ENCODE results near the gene TRAF3. TPM values are rescaled to one million over a fixed set of nuclear protein-coding genes. Genes with fewer than 3 reads are reported as not detected.
"Not testable (repeated sequence)": the region's sequence is repeated elsewhere in the genome, so short reads cannot be mapped to it uniquely, and the experiment has no call there.

TRAF3 gene
- total RNA-seq, 1 donor from 2014 or later = 26.6 TPM

GRCh38 chr14:102805941-102806340 lies 28.7 kb downstream of the TRAF3 start:
- DNase-seq (ENCODE audit: low read depth, low spot score) = no peak

DNA sequence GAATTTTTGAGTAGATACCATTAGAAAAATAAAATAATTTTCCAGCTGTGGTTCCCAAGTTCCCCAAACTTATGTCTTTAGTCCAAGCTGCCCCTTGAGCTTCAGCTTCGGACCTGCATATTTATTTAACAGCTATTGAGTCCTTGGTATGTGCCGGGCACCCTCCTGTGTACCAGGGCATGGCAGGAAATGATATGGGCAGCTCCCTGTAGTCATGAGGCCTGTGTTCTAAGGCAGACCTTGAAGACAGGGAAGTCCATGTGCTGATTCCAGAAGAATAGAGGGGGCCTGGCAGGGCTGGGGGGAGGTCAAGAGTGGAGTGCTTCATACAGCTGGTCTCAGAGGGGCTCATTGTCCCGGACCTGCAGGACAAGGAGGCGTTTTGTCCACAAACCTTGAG lies 29.2 kb downstream of the TRAF3 start:
- no peak for DNase-seq (ENCODE audit: low read depth, low spot score)

DNA sequence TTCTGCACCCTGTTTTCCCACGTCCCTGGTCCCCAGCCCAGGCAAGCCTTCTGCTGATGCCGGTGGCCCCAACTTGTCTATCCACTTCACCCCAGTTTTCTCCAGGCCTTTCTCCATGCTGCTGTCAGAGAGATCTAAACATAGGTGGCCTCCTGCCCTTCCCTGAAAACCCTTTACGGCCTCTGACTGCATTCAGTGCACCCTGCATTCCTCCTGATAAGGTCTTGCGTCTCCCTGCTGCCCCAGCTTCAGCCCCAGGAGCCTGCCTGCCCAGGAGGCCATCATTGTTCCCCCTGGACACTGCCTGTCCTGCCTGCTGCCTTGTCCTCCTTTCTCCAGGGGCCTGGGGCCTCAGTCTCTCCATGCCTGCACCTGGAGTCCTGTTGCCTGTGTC lies 29.8 kb downstream of the TRAF3 start:
- DNase-seq (ENCODE audit: low read depth, low spot score) = no peak

DNA sequence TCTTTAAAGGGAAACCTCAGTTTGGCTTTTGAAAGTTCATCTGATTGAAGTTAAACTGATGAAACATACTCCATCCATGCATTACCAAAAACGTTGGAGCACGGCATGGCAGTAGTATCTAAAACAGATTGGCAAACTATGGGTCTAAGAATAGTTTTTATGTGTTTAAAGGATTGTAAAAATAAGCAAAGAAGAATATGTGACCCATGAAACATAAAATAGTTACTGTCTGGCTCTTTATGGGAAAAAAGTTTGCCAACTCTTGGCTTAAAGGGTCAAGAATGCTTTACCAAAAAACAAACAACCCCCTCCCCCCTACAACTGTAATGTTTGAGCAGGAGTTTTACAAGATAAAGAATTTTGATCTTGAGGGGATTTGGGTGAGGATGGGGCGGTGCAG lies 32.6 kb downstream of the TRAF3 start:
- DNase-seq (ENCODE audit: low read depth, low spot score) = no peak

- no peak for DNase-seq (ENCODE audit: low read depth, low spot score)
Observed at GRCh38 chr14:102810523-102810922, 33.3 kb downstream of the TRAF3 start.

- DNase-seq (ENCODE audit: low read depth, low spot score) = no peak
Observed at GRCh38 chr14:102811254-102811963, 34.2 kb downstream of the TRAF3 start.

GRCh38 chr14:102811971-102812370 lies 34.7 kb downstream of the TRAF3 start:
- no peak for DNase-seq (ENCODE audit: low read depth, low spot score)

DNA sequence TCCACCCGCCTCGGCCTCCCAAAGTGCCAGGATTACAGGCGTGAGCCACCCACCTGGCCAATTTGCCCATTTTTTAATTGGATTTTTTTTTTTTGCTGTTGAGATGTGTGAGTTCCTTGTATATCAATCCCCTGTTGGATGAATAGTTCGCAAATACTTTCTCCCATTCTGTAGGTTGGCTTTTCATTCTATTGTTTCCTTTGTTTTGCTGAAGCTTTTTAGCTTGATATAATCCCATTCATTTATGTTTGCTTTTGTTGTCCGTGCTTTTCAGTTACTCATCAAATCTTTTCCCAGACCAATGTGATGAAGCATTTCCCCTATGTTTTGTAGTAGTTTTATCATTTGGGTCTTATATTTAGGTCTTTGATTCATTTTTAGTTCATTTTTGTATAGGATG lies 36.4 kb downstream of the TRAF3 start:
- DNase-seq (ENCODE audit: low read depth, low spot score) = no peak

- DNase-seq (ENCODE audit: low read depth, low spot score) = no peak
Observed at GRCh38 chr14:102817318-102817717, 40.1 kb downstream of the TRAF3 start.

- DNase-seq (ENCODE audit: low read depth, low spot score) = no peak
Observed at GRCh38 chr14:102817942-102818940, 41.0 kb downstream of the TRAF3 start.

DNA sequence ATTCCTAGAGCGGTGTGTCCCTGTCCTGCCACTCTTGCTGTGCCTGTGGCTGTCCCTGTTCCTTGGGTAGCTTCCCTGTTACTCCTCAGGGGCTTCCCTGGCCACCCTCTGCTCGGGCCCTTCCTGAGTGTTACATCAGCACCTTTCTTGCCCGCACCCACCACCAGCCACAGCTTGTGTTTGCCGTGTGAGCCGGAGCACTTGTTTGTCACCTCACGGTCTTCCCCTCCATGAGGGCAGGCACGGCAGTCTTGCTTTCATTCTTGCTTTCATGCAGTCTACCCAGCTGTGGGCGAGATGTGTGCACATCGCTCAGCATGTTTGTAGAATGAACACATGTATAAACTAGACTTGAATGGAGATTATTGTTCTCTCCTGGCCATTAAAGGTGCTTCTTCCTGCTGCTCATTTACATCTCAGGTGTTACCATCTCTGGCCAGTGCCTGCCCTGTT lies 42.0 kb downstream of the TRAF3 start:
- DNase-seq (ENCODE audit: low read depth, low spot score) = no peak

DNA sequence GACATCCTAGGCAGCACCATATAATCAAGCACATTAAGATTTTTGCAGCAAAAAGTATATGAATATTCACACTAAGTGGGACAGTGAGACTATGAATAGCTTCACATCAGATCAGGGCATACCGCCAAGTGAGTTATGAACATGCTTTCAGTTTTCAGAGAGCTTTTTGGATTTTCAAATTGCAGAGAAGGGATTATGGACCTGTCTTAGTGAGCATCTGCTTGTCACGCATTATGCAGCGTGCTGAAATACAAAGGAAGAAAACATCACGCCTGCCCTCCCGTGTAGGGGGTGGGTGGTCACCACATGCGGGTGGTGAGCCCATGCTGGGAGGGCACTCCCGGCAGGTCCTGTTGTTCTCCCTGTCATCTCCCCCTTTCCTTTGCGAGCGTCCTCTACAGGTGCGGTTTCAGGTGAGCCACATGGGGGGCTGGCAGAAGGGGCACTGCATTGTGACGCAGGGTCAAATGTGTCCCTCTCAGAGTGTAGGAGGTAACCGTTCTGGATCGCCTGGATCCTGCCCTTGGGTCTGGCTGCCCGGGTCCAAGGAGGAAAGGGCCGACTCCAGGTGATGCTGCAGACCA lies 42.6 kb downstream of the TRAF3 start:
- no peak for DNase-seq (ENCODE audit: low read depth, low spot score)

DNA sequence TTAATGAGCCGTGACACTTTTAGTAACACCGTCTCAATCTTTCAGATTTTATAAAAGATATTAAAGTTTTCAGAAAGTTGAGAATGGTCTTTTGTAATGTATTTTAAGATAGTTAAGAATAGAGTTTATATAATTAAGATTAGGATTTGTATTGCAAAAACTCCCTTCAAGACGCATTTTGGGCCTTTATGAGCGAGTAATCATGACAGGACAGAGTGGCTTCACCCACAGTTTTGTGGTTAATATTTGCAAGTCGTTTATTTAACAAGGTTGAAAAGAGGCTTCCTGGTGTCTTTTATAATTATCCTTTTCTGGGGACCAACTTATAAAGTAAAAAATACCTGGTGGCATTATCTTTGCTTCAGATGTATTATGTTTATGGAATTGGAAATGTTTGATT lies 44.0 kb downstream of the TRAF3 start:
- no peak for DNase-seq (ENCODE audit: low read depth, low spot score)

GRCh38 chr14:102822311-102822863 lies 45.1 kb downstream of the TRAF3 start:
- no peak for DNase-seq (ENCODE audit: low read depth, low spot score)

- not testable (repeated sequence) for DNase-seq (ENCODE audit: low read depth, low spot score)
Observed at GRCh38 chr14:102822887-102823286, 45.6 kb downstream of the TRAF3 start.

DNA sequence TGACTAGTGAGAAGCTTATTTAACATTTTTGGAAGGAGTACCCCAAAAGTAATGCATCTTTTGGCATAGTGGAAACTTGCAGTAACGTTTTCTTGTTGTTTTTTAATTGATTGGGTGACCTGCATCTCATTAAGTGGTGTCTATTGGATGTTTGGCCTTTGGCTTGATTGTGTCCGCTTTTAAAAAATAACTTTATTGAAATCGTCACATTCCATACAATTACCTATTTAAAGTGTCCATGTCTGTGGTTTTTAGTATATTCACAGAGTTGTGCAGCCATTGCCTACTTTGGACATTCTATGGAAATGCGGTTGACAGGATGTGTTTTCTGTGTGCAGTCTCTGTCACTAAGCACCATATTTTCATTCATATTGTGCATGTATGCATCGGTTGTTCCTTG lies 46.3 kb downstream of the TRAF3 start:
- no peak for DNase-seq (ENCODE audit: low read depth, low spot score)

GRCh38 chr14:102824832-102825231 lies 47.6 kb downstream of the TRAF3 start:
- DNase-seq (ENCODE audit: low read depth, low spot score) = no peak

- DNase-seq (ENCODE audit: low read depth, low spot score) = no peak
Observed at GRCh38 chr14:102825307-102826095, 48.3 kb downstream of the TRAF3 start.

- no peak for DNase-seq (ENCODE audit: low read depth, low spot score)
Observed at GRCh38 chr14:102826161-102826560, 48.9 kb downstream of the TRAF3 start.

DNA sequence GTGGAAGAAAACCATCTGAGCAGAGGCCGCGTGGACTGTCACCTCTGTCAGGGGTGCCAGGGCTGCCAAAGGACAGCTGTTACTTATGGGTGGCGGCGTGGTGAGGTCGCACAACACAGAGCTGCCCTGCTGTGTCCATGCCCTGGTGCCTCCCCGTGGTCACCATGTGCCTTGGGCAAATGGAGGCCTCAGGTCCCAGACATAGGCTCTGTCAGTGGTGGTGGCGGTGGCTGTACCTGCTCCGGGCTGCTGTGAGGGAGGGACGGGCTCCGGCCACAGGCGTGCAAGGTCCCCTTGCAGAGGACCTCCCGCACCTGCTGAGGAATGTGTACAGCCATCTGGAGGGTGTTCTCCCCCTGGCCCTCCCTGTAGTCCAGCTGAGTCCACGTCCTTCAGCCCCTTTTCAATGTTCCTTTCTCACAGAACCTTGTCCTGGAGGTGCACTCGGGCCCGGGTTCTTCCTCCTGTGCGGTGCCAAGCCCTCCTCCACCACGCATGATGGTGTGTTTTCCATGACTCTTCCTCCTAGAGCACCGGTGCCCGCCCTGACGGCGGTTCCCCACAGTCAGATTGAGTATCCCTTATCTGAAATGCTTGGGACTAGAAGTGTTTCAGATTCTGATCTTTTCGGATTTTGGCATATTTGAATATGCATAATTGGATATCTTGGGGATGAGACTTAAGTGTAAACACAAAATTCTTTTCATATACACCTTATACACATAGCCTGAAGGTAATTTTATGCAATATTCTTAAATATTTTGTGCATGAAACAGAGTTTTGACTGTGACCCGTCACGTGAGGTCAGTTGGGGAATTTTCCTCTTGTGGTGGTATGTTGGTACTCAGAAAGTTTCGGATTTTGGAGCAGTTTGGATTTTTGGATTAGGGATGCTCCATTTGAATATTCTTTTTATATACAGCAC lies 49.8 kb downstream of the TRAF3 start:
- DNase-seq (ENCODE audit: low read depth, low spot score) = no peak

Measured in pulmonary artery endothelial cell (primary cell).